Measurements from ENCODE around the gene FLT4. TPM values are rescaled to one million over a fixed set of nuclear protein-coding genes. Genes with fewer than 3 reads are reported as not detected.

FLT4 gene
- polyA plus RNA-seq, 2 of the 4 experiments (the other 2 are of a cell fraction): 2.0 to 2.6 TPM

DNA sequence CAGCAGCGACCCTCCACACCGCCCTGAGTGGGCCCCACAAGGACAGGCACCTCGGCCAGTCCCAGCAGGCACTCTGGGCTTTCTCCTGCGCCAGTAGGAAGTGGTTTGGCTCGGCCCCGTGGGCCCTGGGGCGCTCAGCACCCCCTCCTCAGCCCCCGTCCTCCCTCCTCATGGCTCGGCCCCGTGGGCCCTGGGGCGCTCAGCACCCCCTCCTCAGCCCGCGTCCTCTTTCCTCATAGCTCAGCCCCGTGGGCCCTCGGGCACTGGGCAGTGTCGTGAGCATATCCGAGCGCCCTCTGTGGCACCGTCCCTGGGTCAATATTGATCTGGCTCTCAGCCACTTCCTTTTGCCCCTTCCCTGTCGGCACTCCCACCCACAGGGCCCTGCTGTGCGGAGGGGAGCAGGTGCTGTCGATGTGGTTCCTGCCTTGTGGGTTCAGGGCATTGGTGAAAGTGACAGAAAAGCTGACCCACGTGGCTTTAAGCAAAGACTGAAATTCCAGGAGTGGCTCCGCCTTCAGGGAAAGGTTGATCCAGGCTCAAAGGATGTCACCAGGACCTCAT, 52.6 kb downstream of the FLT4 start (continued):
- TF ChIP-seq ATOH8 (CRISPR knock-in tag; IDR thresholded peaks at IDR 0.05; ENCODE audit: low read depth) (no peak), NFE2L2 (conservative IDR thresholded peaks at IDR 0.05; ENCODE audit: low read length) (no peak)

DNA sequence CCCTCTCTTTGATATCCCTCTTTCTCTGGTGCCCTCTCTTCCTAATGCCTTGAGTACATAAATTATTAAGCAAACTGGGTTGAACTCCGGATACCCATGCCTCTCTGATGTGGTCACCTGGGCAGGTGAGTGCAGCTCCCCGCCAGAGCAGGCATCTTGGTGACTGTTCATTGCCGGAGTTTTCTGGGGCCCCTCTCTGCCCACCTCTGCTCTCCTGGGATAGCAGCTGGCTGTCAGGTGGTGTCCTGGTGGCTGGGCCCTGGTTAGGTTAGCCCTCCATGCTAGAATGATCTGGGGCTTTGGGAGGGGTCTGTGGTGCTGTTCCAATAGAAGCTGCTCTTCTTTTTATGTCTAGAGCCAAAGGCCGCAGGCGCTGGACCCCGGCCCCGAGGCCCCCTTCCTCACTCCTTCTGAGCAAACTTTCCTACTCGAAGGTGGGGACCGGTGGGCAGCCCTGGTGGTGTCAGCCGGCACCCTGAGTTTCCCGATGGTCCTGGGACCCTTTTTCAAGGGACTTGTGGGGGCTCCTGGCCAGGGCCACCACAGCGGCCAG, 53.2 kb downstream of the FLT4 start:
- Histone ChIP-seq H3K4me3 (no peak overlapping the region), H3K27ac (no peak overlapping the region), H3K9me3 (no peaks in the 10 kb centered on the region), H3K4me1 (no peaks in the 10 kb centered on the region), H3K4me2 (no peak overlapping the region)
- DNase-seq (ENCODE audit: low read depth in 1 of 2, low spot score in 1 of 2) (no peak), FAIRE-seq (no peak), ATAC-seq (no peak)
- ChIA-PET POLR2A (no interaction called here), CTCF (interaction anchor here (1.7 to 3.4 kb wide), 2 partner anchors 9 to 10 kb away, joined by 3 to 11 read pairs; no protein-coding TSS in a partner anchor)
- TF ChIP-seq, protein P1, sequence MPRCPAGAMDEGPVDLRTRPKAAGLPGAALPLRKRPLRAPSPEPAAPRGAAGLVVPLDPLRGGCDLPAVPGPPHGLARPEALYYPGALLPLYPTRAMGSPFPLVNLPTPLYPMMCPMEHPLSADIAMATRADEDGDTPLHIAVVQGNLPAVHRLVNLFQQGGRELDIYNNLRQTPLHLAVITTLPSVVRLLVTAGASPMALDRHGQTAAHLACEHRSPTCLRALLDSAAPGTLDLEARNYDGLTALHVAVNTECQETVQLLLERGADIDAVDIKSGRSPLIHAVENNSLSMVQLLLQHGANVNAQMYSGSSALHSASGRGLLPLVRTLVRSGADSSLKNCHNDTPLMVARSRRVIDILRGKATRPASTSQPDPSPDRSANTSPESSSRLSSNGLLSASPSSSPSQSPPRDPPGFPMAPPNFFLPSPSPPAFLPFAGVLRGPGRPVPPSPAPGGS (IDR thresholded peaks at IDR 0.05): no peak
- TF ChIP-seq RAD21 (conservative IDR thresholded peaks at IDR 0.05 in 1 of 2, IDR thresholded peaks at IDR 0.05 in 1 of 2): no peak
- TF ChIP-seq RNF2 (IDR thresholded peaks at IDR 0.05; ENCODE audit: borderline replicate concordance, low read depth): no peak
- TF ChIP-seq, protein P2, sequence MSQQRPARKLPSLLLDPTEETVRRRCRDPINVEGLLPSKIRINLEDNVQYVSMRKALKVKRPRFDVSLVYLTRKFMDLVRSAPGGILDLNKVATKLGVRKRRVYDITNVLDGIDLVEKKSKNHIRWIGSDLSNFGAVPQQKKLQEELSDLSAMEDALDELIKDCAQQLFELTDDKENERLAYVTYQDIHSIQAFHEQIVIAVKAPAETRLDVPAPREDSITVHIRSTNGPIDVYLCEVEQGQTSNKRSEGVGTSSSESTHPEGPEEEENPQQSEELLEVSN (IDR thresholded peaks at IDR 0.05; ENCODE audit: borderline replicate concordance, low read depth): no peak
- no peak for TF ChIP-seq CHD4 (IDR thresholded peaks at IDR 0.05; ENCODE audit: borderline replicate concordance)
- TF ChIP-seq ESRRA (IDR thresholded peaks at IDR 0.05; ENCODE audit: borderline replicate concordance, low read length): no peak
- no peak for TF ChIP-seq REST (IDR thresholded peaks at IDR 0.05)
- no peak for TF ChIP-seq MAFK (IDR thresholded peaks at IDR 0.05; ENCODE audit: partially characterized antibody)
- no peak for TF ChIP-seq NR3C1 (IDR thresholded peaks at IDR 0.05)
- no peak for TF ChIP-seq KDM1A (IDR thresholded peaks at IDR 0.05; ENCODE audit: low read depth)
- TF ChIP-seq CHD2 (IDR thresholded peaks at IDR 0.05; ENCODE audit: low read length, partially characterized antibody): no peak
- no peak for TF ChIP-seq FOXS1 (CRISPR knock-in tag; IDR thresholded peaks at IDR 0.05)
- no peak for TF ChIP-seq HEYL (CRISPR knock-in tag; IDR thresholded peaks at IDR 0.05)
- TF ChIP-seq HOXB13 (CRISPR knock-in tag; IDR thresholded peaks at IDR 0.05; ENCODE audit: low read depth): no peak
- TF ChIP-seq RARB (CRISPR knock-in tag; IDR thresholded peaks at IDR 0.05): no peak
- TF ChIP-seq PHF8 (IDR thresholded peaks at IDR 0.05; ENCODE audit: borderline replicate concordance, low read depth): no peak
- WGBS (ENCODE audit: missing lambda C conversion rate): 85% methylated on average over 9 of the region's 12 CpGs

Data from A549 (cell line).